Testis (tissue), 2 donors: ENCODE results near the gene TGFBR2.

Source experiments
- POLR2A ChIP-seq: fragments of 450-650 bp; IDR thresholded peaks from one replicate; pipeline ENCODE4 v1.6.1; 2017; ENCODE audit warnings: antibody characterized with exemption, mild to moderate bottlenecking, moderate library complexity
- TF ChIP-seq, protein P1 (sequence below), 3 experiments: fragments of 450-650 bp in 2 of 3; fragments of 200-600 bp in 1 of 3; sonication (generic) in 1 of 3; IDR thresholded peaks; one replicate each; pipeline ENCODE4 v1.5.1; 2016 to 2019; ENCODE audit warnings: antibody characterized with exemption in 3 of 3, mild to moderate bottlenecking in 2 of 3, moderate library complexity in 1 of 3

GRCh38 chr3:30721314-30721634 is 114.9 kb downstream of the TGFBR2 start:
- TF ChIP-seq, protein P1, sequence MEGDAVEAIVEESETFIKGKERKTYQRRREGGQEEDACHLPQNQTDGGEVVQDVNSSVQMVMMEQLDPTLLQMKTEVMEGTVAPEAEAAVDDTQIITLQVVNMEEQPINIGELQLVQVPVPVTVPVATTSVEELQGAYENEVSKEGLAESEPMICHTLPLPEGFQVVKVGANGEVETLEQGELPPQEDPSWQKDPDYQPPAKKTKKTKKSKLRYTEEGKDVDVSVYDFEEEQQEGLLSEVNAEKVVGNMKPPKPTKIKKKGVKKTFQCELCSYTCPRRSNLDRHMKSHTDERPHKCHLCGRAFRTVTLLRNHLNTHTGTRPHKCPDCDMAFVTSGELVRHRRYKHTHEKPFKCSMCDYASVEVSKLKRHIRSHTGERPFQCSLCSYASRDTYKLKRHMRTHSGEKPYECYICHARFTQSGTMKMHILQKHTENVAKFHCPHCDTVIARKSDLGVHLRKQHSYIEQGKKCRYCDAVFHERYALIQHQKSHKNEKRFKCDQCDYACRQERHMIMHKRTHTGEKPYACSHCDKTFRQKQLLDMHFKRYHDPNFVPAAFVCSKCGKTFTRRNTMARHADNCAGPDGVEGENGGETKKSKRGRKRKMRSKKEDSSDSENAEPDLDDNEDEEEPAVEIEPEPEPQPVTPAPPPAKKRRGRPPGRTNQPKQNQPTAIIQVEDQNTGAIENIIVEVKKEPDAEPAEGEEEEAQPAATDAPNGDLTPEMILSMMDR (IDR thresholded peaks at IDR 0.05), result no peak
- TF ChIP-seq POLR2A, result no peak
